HCT116 (cell line): Measurements from ENCODE around the gene CCL13.

Experiments used
- CBX3 ChIP-seq: IDR thresholded peaks from 2 replicates; pipeline ENCODE4 v1.6.1; 2012; ENCODE audit warnings: low read depth
- CTCF ChIP-seq, 3 experiments: fragments of 200-600 bp in 1 of 3; sonication (generic) in 1 of 3; IDR thresholded peaks in 2 of 3; conservative IDR thresholded peaks in 1 of 3; 2 replicates each; pipeline ENCODE4 v1.5.1; 2012 to 2017; ENCODE audit warnings: low read depth in 2 of 3, low read length in 2 of 3, antibody characterized with exemption in 1 of 3, borderline replicate concordance in 1 of 3, control low read depth in 1 of 3, mild to moderate bottlenecking in 1 of 3, mixed read lengths in 1 of 3, mixed run types in 1 of 3, moderate library complexity in 1 of 3; ENCODE audit not compliant: insufficient read depth in 1 of 3
- EGR1 ChIP-seq: IDR thresholded peaks from 2 replicates; pipeline ENCODE4 v1.6.1; 2012; ENCODE audit warnings: low read depth
- EZH2 ChIP-seq: fragments of 200-600 bp; sonication (generic); IDR thresholded peaks from 2 replicates; pipeline ENCODE4 v1.6.1; 2017; ENCODE audit warnings: antibody characterized with exemption, mixed run types
- EZH2phosphoT487 ChIP-seq: fragments of 200-600 bp; IDR thresholded peaks from 2 replicates; pipeline ENCODE4 v1.6.1; 2018; ENCODE audit warnings: antibody characterized with exemption, borderline replicate concordance
- FOSL1 ChIP-seq: IDR thresholded peaks from 2 replicates; pipeline ENCODE4 v1.6.1; 2012; ENCODE audit warnings: low read depth
- MAX ChIP-seq: IDR thresholded peaks from 2 replicates; pipeline ENCODE4 v1.6.1; 2012
- POLR2A ChIP-seq: IDR thresholded peaks from 2 replicates; pipeline ENCODE4 v1.7.0; 2011; ENCODE audit warnings: borderline replicate concordance; ENCODE audit not compliant: insufficient read depth, insufficient read length; ENCODE audit errors: extremely low read depth
- POLR2AphosphoS5 ChIP-seq: IDR thresholded peaks from 2 replicates; pipeline ENCODE4 v1.6.1; 2011; ENCODE audit warnings: mild to moderate bottlenecking, low read depth, low read length, moderate library complexity
- RAD21 ChIP-seq: IDR thresholded peaks from 2 replicates; pipeline ENCODE4 v1.6.1; 2012; ENCODE audit warnings: low read depth, mild to moderate bottlenecking
- REST ChIP-seq: IDR thresholded peaks from 2 replicates; pipeline ENCODE4 v1.6.1; 2012; ENCODE audit warnings: low read depth
- ZBTB33 ChIP-seq: IDR thresholded peaks from 2 replicates; pipeline ENCODE4 v1.6.1; 2011; ENCODE audit warnings: mild to moderate bottlenecking, low read length, moderate library complexity; ENCODE audit not compliant: insufficient replicate concordance; ENCODE audit errors: extremely low read depth
- ZNF274 ChIP-seq: fragments of 200-500 bp; sonication (Bioruptor generic); IDR thresholded peaks from 2 replicates; pipeline ENCODE4 v1.6.1; 2014; ENCODE audit warnings: mild to moderate bottlenecking, low read depth, low read length, inconsistent platforms

DNA sequence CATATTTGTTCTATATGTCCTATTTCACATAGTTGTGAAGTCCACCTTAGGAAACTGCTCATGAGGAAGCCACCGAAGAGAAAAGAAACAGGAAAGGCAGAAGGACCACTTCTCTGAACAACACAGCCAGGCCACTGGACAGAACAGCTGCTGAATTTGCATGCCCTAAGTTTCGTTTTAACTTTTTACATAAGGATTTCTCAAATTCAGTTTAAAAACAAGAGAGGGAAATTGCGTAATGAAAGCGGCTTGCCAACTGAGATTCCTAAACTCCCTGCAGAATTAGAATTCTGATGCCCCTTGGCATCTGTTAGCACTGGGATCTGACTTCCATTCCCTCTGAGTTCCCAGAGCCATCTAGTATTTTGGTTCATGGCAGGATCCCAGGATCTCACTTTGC lies 42.0 kb upstream of the CCL13 start:
- TF ChIP-seq CTCF (IDR thresholded peaks at IDR 0.05 in 2 of 3, conservative IDR thresholded peaks at IDR 0.05 in 1 of 3; ENCODE audit: borderline replicate concordance in 1 of 3, insufficient read depth in 1 of 3, low read depth in 2 of 3, low read length in 2 of 3) = no peak
- no peak for TF ChIP-seq POLR2AphosphoS5
- TF ChIP-seq ZNF274 = no peak
- no peak for TF ChIP-seq POLR2A
- TF ChIP-seq RAD21 = no peak
- TF ChIP-seq MAX = no peak
- no peak for TF ChIP-seq CBX3
- no peak for TF ChIP-seq EGR1
- TF ChIP-seq REST = no peak
- TF ChIP-seq FOSL1 = no peak
- TF ChIP-seq EZH2phosphoT487 = no peak
- TF ChIP-seq EZH2 = no peak
- no peak for TF ChIP-seq ZBTB33
